H9 (cell line): ENCODE results near the gene MMP10. TPM values are rescaled to one million over a fixed set of nuclear protein-coding genes. Genes with fewer than 3 reads are reported as not detected.

Source experiments
- DNase-seq: peaks from one replicate; pipeline ENCODE4 v3.0.0-alpha.2; 2017
- H2AFZ ChIP-seq: one replicate; pipeline ENCODE4 v1.6.1; 2013; ENCODE audit warnings: mild to moderate bottlenecking, low read length, control low read depth, moderate library complexity
- H2AK5ac ChIP-seq: 2 replicates; pipeline ENCODE4 v1.6.1; 2013; ENCODE audit warnings: low read length, control low read depth, mixed read lengths; ENCODE audit not compliant: insufficient read length
- H2BK120ac ChIP-seq: one replicate; pipeline ENCODE4 v1.6.1; 2013; ENCODE audit warnings: low read depth, mild to moderate bottlenecking, low read length, control low read depth, inconsistent platforms; ENCODE audit not compliant: poor library complexity, severe bottlenecking
- H2BK12ac ChIP-seq: 2 replicates; pipeline ENCODE4 v1.6.1; 2013; ENCODE audit warnings: low read length, control low read depth, mixed read lengths, low read depth; ENCODE audit not compliant: insufficient read length
- H2BK15ac ChIP-seq: 2 replicates; pipeline ENCODE4 v1.6.1; 2013; ENCODE audit warnings: low read depth, low read length, control low read depth
- H2BK20ac ChIP-seq: one replicate; pipeline ENCODE4 v1.6.1; 2013; ENCODE audit warnings: low read depth, mild to moderate bottlenecking, low read length, control low read depth, inconsistent platforms; ENCODE audit not compliant: poor library complexity, severe bottlenecking
- H2BK5ac ChIP-seq: 2 replicates; pipeline ENCODE4 v1.6.1; 2013; ENCODE audit warnings: low read length, control low read depth, mixed read lengths; ENCODE audit not compliant: insufficient read length
- H3K14ac ChIP-seq: 2 replicates; pipeline ENCODE4 v1.6.1; 2013; ENCODE audit warnings: low read length, control low read depth; ENCODE audit not compliant: insufficient read depth
- H3K18ac ChIP-seq: 2 replicates; pipeline ENCODE4 v1.6.1; 2013; ENCODE audit warnings: low read depth, mild to moderate bottlenecking, mixed read lengths, low read length, control low read depth; ENCODE audit not compliant: insufficient read length
- H3K23ac ChIP-seq: 2 replicates; pipeline ENCODE4 v1.6.1; 2013; ENCODE audit warnings: low read length, control low read depth, mixed read lengths, low read depth; ENCODE audit not compliant: insufficient read length
- H3K23me2 ChIP-seq: 2 replicates; pipeline ENCODE4 v1.6.1; 2013; ENCODE audit warnings: low read depth, mild to moderate bottlenecking, mixed read lengths, low read length, control low read depth; ENCODE audit not compliant: insufficient read length, poor library complexity, severe bottlenecking
- H3K27ac ChIP-seq: 2 replicates; pipeline ENCODE4 v1.5.1; 2013; ENCODE audit warnings: low read length, control low read depth, mixed read lengths, low read depth; ENCODE audit not compliant: insufficient read length
- H3K27me3 ChIP-seq: 2 replicates; pipeline ENCODE4 v1.6.1; 2013; ENCODE audit warnings: low read length, control low read depth, inconsistent platforms; ENCODE audit not compliant: insufficient read depth
- H3K4ac ChIP-seq: 2 replicates; pipeline ENCODE4 v1.6.1; 2013; ENCODE audit warnings: low read depth, mild to moderate bottlenecking, control low read depth, inconsistent platforms, low read length, moderate library complexity
- H3K4me1 ChIP-seq: 2 replicates; pipeline ENCODE4 v1.6.1; 2013; ENCODE audit warnings: low read length, control low read depth, inconsistent platforms; ENCODE audit not compliant: insufficient read depth
- H3K4me2 ChIP-seq: 2 replicates; pipeline ENCODE4 v1.6.1; 2013; ENCODE audit warnings: low read length, control low read depth, mixed read lengths; ENCODE audit not compliant: insufficient read length, insufficient read depth
- H3K56ac ChIP-seq: 2 replicates; pipeline ENCODE4 v1.6.1; 2013; ENCODE audit warnings: low read depth, mild to moderate bottlenecking, mixed read lengths, low read length, control low read depth; ENCODE audit not compliant: insufficient read length
- H3K79me1 ChIP-seq: 2 replicates; pipeline ENCODE4 v1.6.1; 2013; ENCODE audit warnings: low read depth, mild to moderate bottlenecking, moderate library complexity, low read length, control low read depth, inconsistent platforms; ENCODE audit not compliant: insufficient read depth, poor library complexity, severe bottlenecking
- H3K79me2 ChIP-seq: 2 replicates; pipeline ENCODE4 v1.6.1; 2013; ENCODE audit warnings: low read length, control low read depth, inconsistent platforms; ENCODE audit not compliant: insufficient read depth
- H3K9ac ChIP-seq: 2 replicates; pipeline ENCODE4 v1.6.1; 2013; ENCODE audit warnings: low read length, control low read depth, mixed read lengths; ENCODE audit not compliant: insufficient read length; ENCODE audit errors: extremely low read depth
- H3K9me3 ChIP-seq: one replicate; pipeline ENCODE4 v1.6.1; 2013; ENCODE audit warnings: low read depth, low read length, inconsistent platforms; ENCODE audit not compliant: control insufficient read depth
- H3T11ph ChIP-seq: one replicate; pipeline ENCODE4 v1.6.1; 2013; ENCODE audit warnings: mild to moderate bottlenecking, low read length, control low read depth, inconsistent platforms
- H4K20me1 ChIP-seq: one replicate; pipeline ENCODE4 v1.6.1; 2013; ENCODE audit not compliant: control insufficient read depth, insufficient read length, insufficient read depth
- H4K5ac ChIP-seq: 2 replicates; pipeline ENCODE4 v1.6.1; 2013; ENCODE audit warnings: low read depth, mild to moderate bottlenecking, mixed read lengths, low read length, control low read depth; ENCODE audit not compliant: insufficient read length
- H4K8ac ChIP-seq: replicated peaks from 2 replicates; pipeline ENCODE4 v1.6.1; 2013; ENCODE audit warnings: low read length, control low read depth, mixed read lengths, low read depth; ENCODE audit not compliant: insufficient read length
- H4K91ac ChIP-seq: 2 replicates; pipeline ENCODE4 v1.6.1; 2013; ENCODE audit warnings: low read depth, mild to moderate bottlenecking, moderate library complexity, mixed read lengths, low read length, control low read depth; ENCODE audit not compliant: insufficient read length
- H3K27ac Mint-ChIP-seq, 3 experiments: 2 replicates in 2 of 3; 3 replicates in 1 of 3; pipeline ENCODE4 v1.8.0; 2020 to 2021; ENCODE audit warnings: mixed read lengths in 3 of 3, mild to moderate bottlenecking in 1 of 3, moderate library complexity in 1 of 3
- H3K27me3 Mint-ChIP-seq: 2 replicates; pipeline ENCODE4 v1.8.0; 2021; ENCODE audit warnings: low read depth, mild to moderate bottlenecking, moderate library complexity, mixed read lengths
- H3K36me3 Mint-ChIP-seq, 3 experiments: 2 replicates in 2 of 3; 3 replicates in 1 of 3; pipeline ENCODE4 v1.8.0; 2020 to 2021; ENCODE audit warnings: low read depth in 3 of 3, mixed read lengths in 3 of 3; ENCODE audit not compliant: insufficient read depth in 1 of 3
- H3K4me1 Mint-ChIP-seq, 2 experiments: 2 replicates each; pipeline ENCODE4 v1.8.0; 2020; ENCODE audit warnings: mixed read lengths in 2 of 2
- H3K4me3 Mint-ChIP-seq, 2 experiments: 2 replicates in 1 of 2; 3 replicates in 1 of 2; pipeline ENCODE4 v1.8.0; 2020 to 2021; ENCODE audit warnings: mild to moderate bottlenecking in 2 of 2, mixed read lengths in 2 of 2, moderate library complexity in 1 of 2
- H3K9me3 Mint-ChIP-seq, 2 experiments: 2 replicates in 1 of 2; 3 replicates in 1 of 2; pipeline ENCODE4 v1.8.0; 2020; ENCODE audit warnings: mild to moderate bottlenecking in 2 of 2, mixed read lengths in 2 of 2, moderate library complexity in 1 of 2
- CTCF ChIP-seq: fragments of 200-600 bp; sonication (generic); conservative IDR thresholded peaks from 3 replicates; pipeline ENCODE4 v1.8.0; 2021; ENCODE audit warnings: antibody characterized with exemption, mild to moderate bottlenecking
- WGBS: extraction: QIAGEN DNeasy Blood & Tissue Kit; methylation state at CpG from one replicate; pipeline ENCODE4 v1.1.7; 2013; ENCODE audit warnings: missing lambda C conversion rate, low lambda C conversion rate, mixed read lengths; ENCODE audit not compliant: insufficient read length; ENCODE audit errors: extremely low coverage; 5-methylcytosine and 5-hydroxymethylcytosine counted together
- total RNA-seq: library from RNA; stranded (reverse); gene quantifications from 2 replicates; pipeline ENCODE4 v1.2.1, GENCODE V29; 2021

MMP10 gene
- total RNA-seq, 1 experiment from 2014 or later = not detected

GRCh38 chr11:102757823-102758549, 22.4 kb downstream of the MMP10 start:
- Histone ChIP-seq H3K79me1 (no peaks in the 10 kb centered on the region), H3K9ac (no peak overlapping the region), H3K23ac (no peak overlapping the region), H4K8ac (no peak overlapping the region), H2AK5ac (no peak overlapping the region), H2BK12ac (no peak overlapping the region), H3K14ac (no peak overlapping the region), H2BK15ac (no peak overlapping the region), H3K4me1 (peaks cover 4% of the 10 kb centered on the region; the same call in 1 of the 2 replicates), H3K27ac (no peak overlapping the region), H3K27me3 (no peaks in the 10 kb centered on the region), H3K56ac (no peak overlapping the region), H2BK20ac (no peak overlapping the region), H4K20me1 (no peaks in the 10 kb centered on the region), H3K79me2 (no peaks in the 10 kb centered on the region), H3K4ac (no peak overlapping the region), H3T11ph (no peak overlapping the region), H3K4me2 (no peak overlapping the region), H4K91ac (no peak overlapping the region), H4K5ac (no peak overlapping the region), H2BK5ac (no peak overlapping the region), H2BK120ac (no peak overlapping the region), H2AFZ (no peak overlapping the region), H3K9me3 (no peaks in the 10 kb centered on the region), H3K23me2 (no peaks in the 10 kb centered on the region), H3K18ac (no peak overlapping the region)
- peaks cover 0 to 4% (median 0%) of the 10 kb centered on the region in 3 experiments; a peak in 1 of 7 replicates for H3K36me3 Mint-ChIP-seq
- DNase-seq = no peak
- no peaks in the 10 kb centered on the region for H3K9me3 Mint-ChIP-seq
- H3K4me3 Mint-ChIP-seq = no peak overlapping the region
- no CpG with 5 or more reads among the region's 2 CpGs for WGBS
- TF ChIP-seq CTCF = no peak
- H3K27ac Mint-ChIP-seq = no peak overlapping the region
- H3K27me3 Mint-ChIP-seq = no peaks in the 10 kb centered on the region; the same call in 1 of the 2 replicates
- H3K4me1 Mint-ChIP-seq = peaks cover 11 to 13% of the 10 kb centered on the region in 2 experiments
